Muscle layer of duodenum (tissue), 2 donors: ENCODE results near the gene CGNL1.

Source experiments
- H3K27ac ChIP-seq: one replicate; pipeline ENCODE4 v1.7.0; 2013; ENCODE audit warnings: mild to moderate bottlenecking, low read length
- H3K27me3 ChIP-seq: one replicate; pipeline ENCODE4 v1.7.0; 2013; ENCODE audit warnings: low read depth, mild to moderate bottlenecking, control low read depth, low read length
- H3K36me3 ChIP-seq, 2 donors: one replicate each; pipeline ENCODE4 v1.7.0; 2013; ENCODE audit warnings: low read length in 2 of 2, control low read depth in 1 of 2, mild to moderate bottlenecking in 1 of 2; ENCODE audit not compliant: insufficient read depth in 2 of 2, control insufficient read depth in 1 of 2
- H3K4me1 ChIP-seq, 2 donors: one replicate each; pipeline ENCODE4 v1.7.0; 2013; ENCODE audit warnings: low read length in 2 of 2, mild to moderate bottlenecking in 2 of 2, control low read depth in 1 of 2, moderate library complexity in 1 of 2; ENCODE audit not compliant: insufficient read depth in 2 of 2, control insufficient read depth in 1 of 2
- H3K4me3 ChIP-seq, 2 donors: one replicate each; pipeline ENCODE4 v1.7.0; 2013; ENCODE audit warnings: low read length in 2 of 2, low read depth in 1 of 2, mild to moderate bottlenecking in 1 of 2
- H3K9me3 ChIP-seq, 2 donors: one replicate each; pipeline ENCODE4 v1.7.0; 2013; ENCODE audit warnings: low read length in 2 of 2, control low read depth in 1 of 2, mild to moderate bottlenecking in 1 of 2; ENCODE audit not compliant: control insufficient read depth in 1 of 2
- donor health status: healthy.

The CGNL1 gene

GRCh38 chr15:57552678-57553334 is 176.5 kb downstream of the CGNL1 start:
- Histone ChIP-seq H3K4me1 (peaks cover 3 to 17% of the 10 kb centered on the region in 2 donors), H3K27me3 (no peaks in the 10 kb centered on the region), H3K9me3 (no peaks in the 10 kb centered on the region), H3K4me3 (no peak overlapping the region), H3K36me3 (no peaks in the 10 kb centered on the region), H3K27ac (no peak overlapping the region)

- Histone ChIP-seq H3K36me3 (no peaks in the 10 kb centered on the region), H3K27ac (no peak overlapping the region)
Observed at GRCh38 chr15:57553526-57553925, 177.2 kb downstream of the CGNL1 start.

GRCh38 chr15:57554063-57554811 is 177.9 kb downstream of the CGNL1 start:
- H3K4me1 ChIP-seq = peaks cover 3 to 17% of the 10 kb centered on the region in 2 donors
- no peak overlapping the region for H3K27ac ChIP-seq
- H3K27me3 ChIP-seq = no peaks in the 10 kb centered on the region
- H3K4me3 ChIP-seq = no peak overlapping the region
- H3K36me3 ChIP-seq = no peaks in the 10 kb centered on the region
- H3K9me3 ChIP-seq = no peaks in the 10 kb centered on the region

More at GRCh38 chr15:57553526-57553925, 177.2 kb downstream of the CGNL1 start:
- Histone ChIP-seq H3K4me3 (no peak overlapping the region), H3K4me1 (peaks cover 3 to 17% of the 10 kb centered on the region in 2 donors), H3K9me3 (no peaks in the 10 kb centered on the region), H3K27me3 (no peaks in the 10 kb centered on the region)

GRCh38 chr15:57554812-57555179 is 178.5 kb downstream of the CGNL1 start:
- peaks cover 3 to 17% of the 10 kb centered on the region in 2 donors for H3K4me1 ChIP-seq
- H3K27ac ChIP-seq = no peak overlapping the region
- H3K36me3 ChIP-seq = no peaks in the 10 kb centered on the region
- no peaks in the 10 kb centered on the region for H3K9me3 ChIP-seq
- H3K27me3 ChIP-seq = no peaks in the 10 kb centered on the region
- no peak overlapping the region for H3K4me3 ChIP-seq

GRCh38 chr15:57555270-57555669 is 179.0 kb downstream of the CGNL1 start:
- Histone ChIP-seq H3K4me1 (peaks cover 3 to 17% of the 10 kb centered on the region in 2 donors), H3K9me3 (no peaks in the 10 kb centered on the region), H3K4me3 (no peak overlapping the region), H3K36me3 (no peaks in the 10 kb centered on the region), H3K27me3 (no peaks in the 10 kb centered on the region), H3K27ac (no peak overlapping the region)

GRCh38 chr15:57556040-57556439 is 179.7 kb downstream of the CGNL1 start:
- H3K4me3 ChIP-seq = no peak overlapping the region
- H3K4me1 ChIP-seq = peaks cover 3 to 16% of the 10 kb centered on the region in 2 donors
- H3K27ac ChIP-seq = no peak overlapping the region
- H3K9me3 ChIP-seq = no peaks in the 10 kb centered on the region
- no peaks in the 10 kb centered on the region for H3K27me3 ChIP-seq
- no peaks in the 10 kb centered on the region for H3K36me3 ChIP-seq

- Histone ChIP-seq H3K4me3 (no peak overlapping the region), H3K9me3 (no peaks in the 10 kb centered on the region), H3K4me1 (peaks cover 3 to 12% of the 10 kb centered on the region in 2 donors), H3K27me3 (no peaks in the 10 kb centered on the region), H3K27ac (no peak overlapping the region), H3K36me3 (no peaks in the 10 kb centered on the region)
Observed at GRCh38 chr15:57557267-57557666, 181.0 kb downstream of the CGNL1 start.

- Histone ChIP-seq H3K27ac (no peak overlapping the region), H3K4me1 (peaks cover 3 to 12% of the 10 kb centered on the region in 2 donors), H3K9me3 (no peaks in the 10 kb centered on the region), H3K4me3 (no peak overlapping the region), H3K27me3 (no peaks in the 10 kb centered on the region), H3K36me3 (no peaks in the 10 kb centered on the region)
Observed at GRCh38 chr15:57557810-57558209, 181.5 kb downstream of the CGNL1 start.

GRCh38 chr15:57559875-57560274 is 183.6 kb downstream of the CGNL1 start:
- Histone ChIP-seq H3K4me1 (peaks cover 0 to 5% of the 10 kb centered on the region in 2 donors), H3K4me3 (no peak overlapping the region), H3K27ac (peak overlapping the region; percentile 19), H3K27me3 (no peaks in the 10 kb centered on the region), H3K36me3 (no peaks in the 10 kb centered on the region), H3K9me3 (no peaks in the 10 kb centered on the region)

- no peaks in the 10 kb centered on the region for H3K36me3 ChIP-seq
- H3K4me1 ChIP-seq = no peaks in the 10 kb centered on the region
- H3K9me3 ChIP-seq = no peaks in the 10 kb centered on the region
- no peak overlapping the region for H3K4me3 ChIP-seq
- no peak overlapping the region for H3K27ac ChIP-seq
- H3K27me3 ChIP-seq = no peaks in the 10 kb centered on the region
Observed at GRCh38 chr15:57561041-57561711, 184.9 kb downstream of the CGNL1 start.

- no peaks in the 10 kb centered on the region for H3K36me3 ChIP-seq
- no peak overlapping the region for H3K27ac ChIP-seq
- no peak overlapping the region for H3K4me3 ChIP-seq
Observed at GRCh38 chr15:57562196-57562769, 186.0 kb downstream of the CGNL1 start.

More at GRCh38 chr15:57562196-57562769, 186.0 kb downstream of the CGNL1 start:
- Histone ChIP-seq H3K27me3 (no peaks in the 10 kb centered on the region), H3K9me3 (no peaks in the 10 kb centered on the region), H3K4me1 (no peaks in the 10 kb centered on the region)
